IMR-90 (cell line): Measurements from ENCODE around the gene CD163L1. TPM values are rescaled to one million over a fixed set of nuclear protein-coding genes. Genes with fewer than 3 reads are reported as not detected.

ENCODE experiments used
- ATAC-seq: fragments of 200-7000 bp; cut with Tn5 transposase; 2 replicates; pipeline ENCODE4 v1.9.1; 2020; ENCODE audit warnings: low read depth, mild to moderate bottlenecking, moderate library complexity
- BruUV-seq: library from RNA; stranded (reverse); fragments of 400-500 nt; replicated peaks from 2 replicates; lab custom pipeline; 2021; lab: Mats Ljungman, UMichigan
- CTCF ChIA-PET: fragments of 300-600 bp; formaldehyde crosslinking; extraction: SDS; loops from one replicate; lab custom pipeline; 2021; ENCODE audit warnings: antibody characterized with exemption; lab: Yijun Ruan, JAX
- POLR2A ChIA-PET: fragments of 300-600 bp; sonication (Branson Sonifier 250); formaldehyde crosslinking; loops from one replicate; lab custom pipeline; 2022; ENCODE audit warnings: antibody characterized with exemption; ENCODE audit not compliant: unreplicated experiment; lab: Charles Lee
- DNase-seq: peaks from one replicate; pipeline ENCODE4 v3.0.0; 2013
- H2AFZ ChIP-seq: replicated peaks from 2 replicates; pipeline ENCODE3; 2013; ENCODE audit warnings: low read length, mild to moderate bottlenecking; ENCODE audit not compliant: poor library complexity
- H2AK5ac ChIP-seq: 2 replicates; pipeline ENCODE4 v1.6.1; 2013; ENCODE audit warnings: low read depth, low read length, inconsistent platforms
- H2AK9ac ChIP-seq: replicated peaks from 2 replicates; pipeline ENCODE3; 2013; ENCODE audit warnings: mild to moderate bottlenecking, low read depth, low read length, moderate library complexity; ENCODE audit not compliant: poor library complexity
- H2BK120ac ChIP-seq: 2 replicates; pipeline ENCODE4 v1.6.1; 2013; ENCODE audit warnings: low read depth, low read length, inconsistent platforms
- H2BK15ac ChIP-seq: 3 replicates; pipeline ENCODE4 v1.6.1; 2013; ENCODE audit warnings: low read depth, low read length, inconsistent platforms
- H2BK20ac ChIP-seq: 2 replicates; pipeline ENCODE4 v1.6.1; 2013; ENCODE audit warnings: low read depth, mild to moderate bottlenecking, inconsistent platforms, low read length, moderate library complexity
- H2BK5ac ChIP-seq: 2 replicates; pipeline ENCODE4 v1.6.1; 2013; ENCODE audit warnings: mild to moderate bottlenecking, low read depth, low read length, inconsistent platforms; ENCODE audit not compliant: poor library complexity, severe bottlenecking
- H3K14ac ChIP-seq: replicated peaks from 2 replicates; pipeline ENCODE4 v1.6.1; 2013; ENCODE audit warnings: low read depth, low read length, inconsistent platforms
- H3K18ac ChIP-seq: 2 replicates; pipeline ENCODE4 v1.6.1; 2013; ENCODE audit warnings: low read depth, low read length, control low read depth
- H3K23ac ChIP-seq: 2 replicates; pipeline ENCODE4 v1.6.1; 2013; ENCODE audit warnings: low read depth, low read length, inconsistent platforms
- H3K27ac ChIP-seq: 2 replicates; pipeline ENCODE4 v1.5.1; 2013; ENCODE audit warnings: mild to moderate bottlenecking, control low read depth, low read length; ENCODE audit not compliant: insufficient read depth
- H3K27me3 ChIP-seq: 2 replicates; pipeline ENCODE4 v1.6.1; 2013; ENCODE audit warnings: low read length; ENCODE audit not compliant: control insufficient read depth, insufficient read depth
- H3K36me3 ChIP-seq: 2 replicates; pipeline ENCODE4 v1.6.1; 2013; ENCODE audit warnings: low read length, mixed read lengths; ENCODE audit not compliant: control insufficient read depth, insufficient read depth
- H3K4ac ChIP-seq: 2 replicates; pipeline ENCODE4 v1.6.1; 2013; ENCODE audit warnings: low read depth, low read length, inconsistent platforms
- H3K4me1 ChIP-seq: 2 replicates; pipeline ENCODE4 v1.6.1; 2013; ENCODE audit warnings: low read length, mixed read lengths; ENCODE audit not compliant: control insufficient read depth, insufficient read depth
- H3K4me2 ChIP-seq: 2 replicates; pipeline ENCODE4 v1.6.1; 2013; ENCODE audit warnings: low read depth, mild to moderate bottlenecking, control low read depth, low read length, moderate library complexity
- H3K4me3 ChIP-seq: 2 replicates; pipeline ENCODE4 v1.5.1; 2013; ENCODE audit warnings: low read depth, mild to moderate bottlenecking, control low read depth, low read length, moderate library complexity; ENCODE audit not compliant: insufficient read depth
- H3K56ac ChIP-seq: 2 replicates; pipeline ENCODE4 v1.6.1; 2013; ENCODE audit warnings: low read length, inconsistent platforms; ENCODE audit not compliant: insufficient read depth; ENCODE audit errors: extremely low read depth
- H3K79me1 ChIP-seq, 2 experiments: 2 replicates each; pipeline ENCODE4 v1.6.1; 2013; ENCODE audit warnings: low read length in 2 of 2, inconsistent platforms in 1 of 2, low read depth in 1 of 2
- H3K9ac ChIP-seq: 2 replicates; pipeline ENCODE4 v1.6.1; 2013; ENCODE audit warnings: low read depth, low read length, control low read depth
- H3K9me1 ChIP-seq: 2 replicates; pipeline ENCODE4 v1.6.1; 2013; ENCODE audit warnings: low read length, inconsistent platforms; ENCODE audit not compliant: insufficient read depth
- H3K9me3 ChIP-seq: 2 replicates; pipeline ENCODE4 v1.6.1; 2013; ENCODE audit warnings: low read length; ENCODE audit not compliant: control insufficient read depth, insufficient read depth
- H4K20me1 ChIP-seq: 2 replicates; pipeline ENCODE4 v1.6.1; 2013; ENCODE audit warnings: low read length, inconsistent platforms; ENCODE audit not compliant: insufficient read depth
- H4K5ac ChIP-seq: 2 replicates; pipeline ENCODE4 v1.6.1; 2013; ENCODE audit warnings: mild to moderate bottlenecking, low read depth, low read length, control low read depth
- H4K8ac ChIP-seq, 2 experiments: 2 replicates each; pipeline ENCODE4 v1.6.1; 2013; ENCODE audit warnings: low read depth in 2 of 2, low read length in 2 of 2, control low read depth in 1 of 2, inconsistent platforms in 1 of 2
- H4K91ac ChIP-seq: 2 replicates; pipeline ENCODE4 v1.6.1; 2013; ENCODE audit warnings: low read depth, low read length, inconsistent platforms; ENCODE audit not compliant: insufficient read depth
- BHLHE40 ChIP-seq: fragments of 150-350 bp; IDR thresholded peaks from 2 replicates; pipeline ENCODE4 v1.6.1; 2016; ENCODE audit warnings: mild to moderate bottlenecking, low read depth, low read length
- CHD1 ChIP-seq: IDR thresholded peaks from 2 replicates; pipeline ENCODE4 v1.6.1; 2012; ENCODE audit warnings: low read depth, low read length, improper control_type of control experiment
- FOS ChIP-seq: fragments of 150-350 bp; IDR thresholded peaks from 2 replicates; pipeline ENCODE4 v1.6.1; 2016; ENCODE audit warnings: low read depth, low read length
- dilution Hi-C: fragments of 300-500 bp; cut with HindIII; formaldehyde crosslinking; loops from one replicate; pipeline ENCODE4 v1.14.3; 2018; ENCODE audit warnings: low sequenced_read_pairs; ENCODE audit not compliant: unreplicated experiment
- in situ Hi-C: fragments of 300-500 bp; cut with MboI; formaldehyde crosslinking; loops from 3 replicates; pipeline ENCODE4 v1.14.3; 2019; ENCODE audit warnings: low sequenced_read_pairs, inconsistent platforms, mixed read lengths
- intact Hi-C: fragments of 100-400 bp; cut with micrococcal nuclease; formaldehyde crosslinking; loops from 2 replicates; pipeline ENCODE4 v1.10.0; 2022
- polyA plus RNA-seq, 3 experiments: library from polyadenylated mRNA; depleted of rRNA; stranded (reverse); fragments of >200 nt; gene quantifications; 2 replicates each; pipeline ENCODE4 v1.2.3, GENCODE V29; 2012; ENCODE audit warnings: low replicate concordance in 1 of 3
- total RNA-seq: library from RNA; depleted of rRNA; stranded (reverse); fragments of >200 nt; gene quantifications from 2 replicates; pipeline ENCODE4 v1.2.3, GENCODE V29; 2012

The CD163L1 gene
- total and polyA plus RNA-seq, 2 of the 4 experiments (the other 2 are of a cell fraction): 0.50 to 1.6 TPM

DNA sequence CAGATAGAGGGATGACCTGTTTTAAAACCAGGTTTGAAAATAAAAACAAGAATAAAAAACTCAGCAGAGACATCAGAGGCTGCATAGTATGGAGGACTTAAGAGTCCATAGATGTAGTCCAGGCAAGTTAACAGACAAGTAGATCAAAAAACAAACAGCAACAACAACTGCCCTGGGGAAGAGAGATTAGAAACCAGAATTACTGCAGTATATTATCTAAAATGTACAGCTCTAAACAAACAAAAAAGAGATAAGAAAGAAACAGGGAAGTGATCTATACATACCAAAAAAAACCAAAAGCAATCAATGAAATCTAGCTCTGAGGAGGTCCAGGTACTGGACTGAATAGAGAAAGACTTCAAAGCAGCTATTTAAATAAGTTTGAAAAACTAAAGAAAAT lies 91.3 kb downstream of the CD163L1 start:
- ATAC-seq (no peak), DNase-seq (no peak)
- Histone ChIP-seq H3K4me2 (no peak overlapping the region), H3K23ac (no peak overlapping the region), H4K20me1 (no peaks in the 10 kb centered on the region), H3K4me1 (no peaks in the 10 kb centered on the region), H2AK5ac (no peak overlapping the region), H3K56ac (no peak overlapping the region), H3K4me3 (no peak overlapping the region), H2BK15ac (no peak overlapping the region), H3K27me3 (no peaks in the 10 kb centered on the region), H3K18ac (no peak overlapping the region), H2BK120ac (no peak overlapping the region), H3K79me1 (no peaks in the 10 kb centered on the region), H3K36me3 (no peaks in the 10 kb centered on the region), H2BK5ac (no peak overlapping the region), H3K9me1 (no peaks in the 10 kb centered on the region), H4K5ac (no peak overlapping the region), H4K91ac (no peak overlapping the region), H2BK20ac (no peak overlapping the region), H3K4ac (no peak overlapping the region), H3K27ac (no peak overlapping the region), H2AK9ac (no peak overlapping the region), H3K9ac (no peak overlapping the region), H3K14ac (no peak overlapping the region), H4K8ac (no peak overlapping the region), H3K9me3 (no peaks in the 10 kb centered on the region), H2AFZ (no peak overlapping the region)
- in situ Hi-C loops (no loop called here), intact Hi-C loops (no loop called here), dilution Hi-C loops (no loop called here)
- no TSS peak for BruUV-seq
- POLR2A ChIA-PET: no interaction called here
- TF ChIP-seq CHD1: no peak
- TF ChIP-seq BHLHE40: no peak
- TF ChIP-seq FOS: no peak
- CTCF ChIA-PET: interaction anchor here (0.9 kb wide), 1 partner anchor 13 kb away, joined by 3 read pairs; no protein-coding TSS in a partner anchor
